ENCODE results near the gene ZC3H7B.
"Not testable (repeated sequence)": the region's sequence is repeated elsewhere in the genome, so short reads cannot be mapped to it uniquely, and the experiment has no call there.

The ZC3H7B gene

GRCh38 chr22:41394012-41394356 is 92.7 kb downstream of the ZC3H7B start:
- TF ChIP-seq CTCF (IDR thresholded peaks at IDR 0.05; ENCODE audit: low read depth, low read length) (no peak), MAX (IDR thresholded peaks at IDR 0.05; ENCODE audit: low read depth, low read length) (no peak), MYC (IDR thresholded peaks at IDR 0.05; ENCODE audit: low read depth, low read length) (no peak), POLR2A (IDR thresholded peaks at IDR 0.05; ENCODE audit: extremely low read depth, insufficient read length) (no peak)
- DNase-seq (ENCODE audit: low read depth): no peak
- H3K4me3 ChIP-seq (ENCODE audit: low read depth, low read length): no peak overlapping the region

- no peak for DNase-seq (ENCODE audit: low read depth)
- no peak overlapping the region for H3K4me3 ChIP-seq (ENCODE audit: low read depth, low read length)
- TF ChIP-seq MAX (IDR thresholded peaks at IDR 0.05; ENCODE audit: low read depth, low read length): no peak
- TF ChIP-seq POLR2A (IDR thresholded peaks at IDR 0.05; ENCODE audit: extremely low read depth, insufficient read length): no peak
- no peak for TF ChIP-seq CTCF (IDR thresholded peaks at IDR 0.05; ENCODE audit: low read depth, low read length)
- TF ChIP-seq MYC (IDR thresholded peaks at IDR 0.05; ENCODE audit: low read depth, low read length): no peak
These were observed 94.4 kb downstream of the ZC3H7B start for GRCh38 chr22:41395531-41396240.

GRCh38 chr22:41397143-41397811 is 96.0 kb downstream of the ZC3H7B start:
- TF ChIP-seq MYC (IDR thresholded peaks at IDR 0.05; ENCODE audit: low read depth, low read length): no peak
- no peak for TF ChIP-seq CTCF (IDR thresholded peaks at IDR 0.05; ENCODE audit: low read depth, low read length)
- no peak for TF ChIP-seq POLR2A (IDR thresholded peaks at IDR 0.05; ENCODE audit: extremely low read depth, insufficient read length)
- no peak for TF ChIP-seq MAX (IDR thresholded peaks at IDR 0.05; ENCODE audit: low read depth, low read length)
- no peak for DNase-seq (ENCODE audit: low read depth)

GRCh38 chr22:41398921-41399320 is 97.6 kb downstream of the ZC3H7B start:
- TF ChIP-seq MAX (IDR thresholded peaks at IDR 0.05; ENCODE audit: low read depth, low read length) (no peak), CTCF (IDR thresholded peaks at IDR 0.05; ENCODE audit: low read depth, low read length) (no peak), POLR2A (IDR thresholded peaks at IDR 0.05; ENCODE audit: extremely low read depth, insufficient read length) (no peak), MYC (IDR thresholded peaks at IDR 0.05; ENCODE audit: low read depth, low read length) (no peak)
- H3K4me3 ChIP-seq (ENCODE audit: low read depth, low read length): no peak overlapping the region
- no peak for DNase-seq (ENCODE audit: low read depth)

More at GRCh38 chr22:41397143-41397811, 96.0 kb downstream of the ZC3H7B start:
- H3K4me3 ChIP-seq (ENCODE audit: low read depth, low read length): no peak overlapping the region

- DNase-seq (ENCODE audit: low read depth): no peak
- no peak overlapping the region for H3K4me3 ChIP-seq (ENCODE audit: low read depth, low read length)
- TF ChIP-seq MAX (IDR thresholded peaks at IDR 0.05; ENCODE audit: low read depth, low read length) (no peak), POLR2A (IDR thresholded peaks at IDR 0.05; ENCODE audit: extremely low read depth, insufficient read length) (no peak), CTCF (IDR thresholded peaks at IDR 0.05; ENCODE audit: low read depth, low read length) (no peak), MYC (IDR thresholded peaks at IDR 0.05; ENCODE audit: low read depth, low read length) (no peak)
These were observed 100.7 kb downstream of the ZC3H7B start for GRCh38 chr22:41401781-41402648.

- not testable (repeated sequence) for H3K4me3 ChIP-seq (ENCODE audit: low read depth, low read length); DNase-seq (ENCODE audit: low read depth)
These were observed 101.5 kb downstream of the ZC3H7B start for GRCh38 chr22:41402851-41403250.

Data from NB4 (cell line).